H9 (cell line): ENCODE measurements around the gene GAL3ST3. TPM values are rescaled to one million over a fixed set of nuclear protein-coding genes. Genes with fewer than 3 reads are reported as not detected.

Experiments
- DNase-seq: peaks from one replicate; pipeline ENCODE4 v3.0.0-alpha.2; 2017
- H2AFZ ChIP-seq: one replicate; pipeline ENCODE4 v1.6.1; 2013; ENCODE audit warnings: mild to moderate bottlenecking, low read length, control low read depth, moderate library complexity
- H2AK5ac ChIP-seq: 2 replicates; pipeline ENCODE4 v1.6.1; 2013; ENCODE audit warnings: low read length, control low read depth, mixed read lengths; ENCODE audit not compliant: insufficient read length
- H2BK120ac ChIP-seq: one replicate; pipeline ENCODE4 v1.6.1; 2013; ENCODE audit warnings: low read depth, mild to moderate bottlenecking, low read length, control low read depth, inconsistent platforms; ENCODE audit not compliant: poor library complexity, severe bottlenecking
- H2BK12ac ChIP-seq: 2 replicates; pipeline ENCODE4 v1.6.1; 2013; ENCODE audit warnings: low read length, control low read depth, mixed read lengths, low read depth; ENCODE audit not compliant: insufficient read length
- H2BK15ac ChIP-seq: 2 replicates; pipeline ENCODE4 v1.6.1; 2013; ENCODE audit warnings: low read depth, low read length, control low read depth
- H2BK20ac ChIP-seq: one replicate; pipeline ENCODE4 v1.6.1; 2013; ENCODE audit warnings: low read depth, mild to moderate bottlenecking, low read length, control low read depth, inconsistent platforms; ENCODE audit not compliant: poor library complexity, severe bottlenecking
- H2BK5ac ChIP-seq: 2 replicates; pipeline ENCODE4 v1.6.1; 2013; ENCODE audit warnings: low read length, control low read depth, mixed read lengths; ENCODE audit not compliant: insufficient read length
- H3K14ac ChIP-seq: 2 replicates; pipeline ENCODE4 v1.6.1; 2013; ENCODE audit warnings: low read length, control low read depth; ENCODE audit not compliant: insufficient read depth
- H3K18ac ChIP-seq: 2 replicates; pipeline ENCODE4 v1.6.1; 2013; ENCODE audit warnings: low read depth, mild to moderate bottlenecking, mixed read lengths, low read length, control low read depth; ENCODE audit not compliant: insufficient read length
- H3K23ac ChIP-seq: 2 replicates; pipeline ENCODE4 v1.6.1; 2013; ENCODE audit warnings: low read length, control low read depth, mixed read lengths, low read depth; ENCODE audit not compliant: insufficient read length
- H3K23me2 ChIP-seq: 2 replicates; pipeline ENCODE4 v1.6.1; 2013; ENCODE audit warnings: low read depth, mild to moderate bottlenecking, mixed read lengths, low read length, control low read depth; ENCODE audit not compliant: insufficient read length, poor library complexity, severe bottlenecking
- H3K27ac ChIP-seq: 2 replicates; pipeline ENCODE4 v1.5.1; 2013; ENCODE audit warnings: low read length, control low read depth, mixed read lengths, low read depth; ENCODE audit not compliant: insufficient read length
- H3K27me3 ChIP-seq: 2 replicates; pipeline ENCODE4 v1.6.1; 2013; ENCODE audit warnings: low read length, control low read depth, inconsistent platforms; ENCODE audit not compliant: insufficient read depth
- H3K4ac ChIP-seq: 2 replicates; pipeline ENCODE4 v1.6.1; 2013; ENCODE audit warnings: low read depth, mild to moderate bottlenecking, control low read depth, inconsistent platforms, low read length, moderate library complexity
- H3K4me1 ChIP-seq: 2 replicates; pipeline ENCODE4 v1.6.1; 2013; ENCODE audit warnings: low read length, control low read depth, inconsistent platforms; ENCODE audit not compliant: insufficient read depth
- H3K4me2 ChIP-seq: 2 replicates; pipeline ENCODE4 v1.6.1; 2013; ENCODE audit warnings: low read length, control low read depth, mixed read lengths; ENCODE audit not compliant: insufficient read length, insufficient read depth
- H3K56ac ChIP-seq: 2 replicates; pipeline ENCODE4 v1.6.1; 2013; ENCODE audit warnings: low read depth, mild to moderate bottlenecking, mixed read lengths, low read length, control low read depth; ENCODE audit not compliant: insufficient read length
- H3K79me1 ChIP-seq: 2 replicates; pipeline ENCODE4 v1.6.1; 2013; ENCODE audit warnings: low read depth, mild to moderate bottlenecking, moderate library complexity, low read length, control low read depth, inconsistent platforms; ENCODE audit not compliant: insufficient read depth, poor library complexity, severe bottlenecking
- H3K79me2 ChIP-seq: 2 replicates; pipeline ENCODE4 v1.6.1; 2013; ENCODE audit warnings: low read length, control low read depth, inconsistent platforms; ENCODE audit not compliant: insufficient read depth
- H3K9ac ChIP-seq: 2 replicates; pipeline ENCODE4 v1.6.1; 2013; ENCODE audit warnings: low read length, control low read depth, mixed read lengths; ENCODE audit not compliant: insufficient read length; ENCODE audit errors: extremely low read depth
- H3K9me3 ChIP-seq: one replicate; pipeline ENCODE4 v1.6.1; 2013; ENCODE audit warnings: low read depth, low read length, inconsistent platforms; ENCODE audit not compliant: control insufficient read depth
- H3T11ph ChIP-seq: one replicate; pipeline ENCODE4 v1.6.1; 2013; ENCODE audit warnings: mild to moderate bottlenecking, low read length, control low read depth, inconsistent platforms
- H4K20me1 ChIP-seq: one replicate; pipeline ENCODE4 v1.6.1; 2013; ENCODE audit not compliant: control insufficient read depth, insufficient read length, insufficient read depth
- H4K5ac ChIP-seq: 2 replicates; pipeline ENCODE4 v1.6.1; 2013; ENCODE audit warnings: low read depth, mild to moderate bottlenecking, mixed read lengths, low read length, control low read depth; ENCODE audit not compliant: insufficient read length
- H4K8ac ChIP-seq: replicated peaks from 2 replicates; pipeline ENCODE4 v1.6.1; 2013; ENCODE audit warnings: low read length, control low read depth, mixed read lengths, low read depth; ENCODE audit not compliant: insufficient read length
- H4K91ac ChIP-seq: 2 replicates; pipeline ENCODE4 v1.6.1; 2013; ENCODE audit warnings: low read depth, mild to moderate bottlenecking, moderate library complexity, mixed read lengths, low read length, control low read depth; ENCODE audit not compliant: insufficient read length
- H3K27ac Mint-ChIP-seq, 3 experiments: 2 replicates in 2 of 3; 3 replicates in 1 of 3; pipeline ENCODE4 v1.8.0; 2020 to 2021; ENCODE audit warnings: mixed read lengths in 3 of 3, mild to moderate bottlenecking in 1 of 3, moderate library complexity in 1 of 3
- H3K27me3 Mint-ChIP-seq: 2 replicates; pipeline ENCODE4 v1.8.0; 2021; ENCODE audit warnings: low read depth, mild to moderate bottlenecking, moderate library complexity, mixed read lengths
- H3K36me3 Mint-ChIP-seq, 3 experiments: 2 replicates in 2 of 3; 3 replicates in 1 of 3; pipeline ENCODE4 v1.8.0; 2020 to 2021; ENCODE audit warnings: low read depth in 3 of 3, mixed read lengths in 3 of 3; ENCODE audit not compliant: insufficient read depth in 1 of 3
- H3K4me1 Mint-ChIP-seq, 2 experiments: 2 replicates each; pipeline ENCODE4 v1.8.0; 2020; ENCODE audit warnings: mixed read lengths in 2 of 2
- H3K4me3 Mint-ChIP-seq, 2 experiments: 2 replicates in 1 of 2; 3 replicates in 1 of 2; pipeline ENCODE4 v1.8.0; 2020 to 2021; ENCODE audit warnings: mild to moderate bottlenecking in 2 of 2, mixed read lengths in 2 of 2, moderate library complexity in 1 of 2
- H3K9me3 Mint-ChIP-seq, 2 experiments: 2 replicates in 1 of 2; 3 replicates in 1 of 2; pipeline ENCODE4 v1.8.0; 2020; ENCODE audit warnings: mild to moderate bottlenecking in 2 of 2, mixed read lengths in 2 of 2, moderate library complexity in 1 of 2
- CTCF ChIP-seq: fragments of 200-600 bp; sonication (generic); conservative IDR thresholded peaks from 3 replicates; pipeline ENCODE4 v1.8.0; 2021; ENCODE audit warnings: antibody characterized with exemption, mild to moderate bottlenecking
- WGBS: extraction: QIAGEN DNeasy Blood & Tissue Kit; methylation state at CpG from one replicate; pipeline ENCODE4 v1.1.7; 2013; ENCODE audit warnings: missing lambda C conversion rate, low lambda C conversion rate, mixed read lengths; ENCODE audit not compliant: insufficient read length; ENCODE audit errors: extremely low coverage; 5-methylcytosine and 5-hydroxymethylcytosine counted together
- total RNA-seq: library from RNA; stranded (reverse); gene quantifications from 2 replicates; pipeline ENCODE4 v1.2.1, GENCODE V29; 2021

GAL3ST3 gene
- total RNA-seq, 1 experiment from 2014 or later, result 17.2 TPM

GRCh38 chr11:66050581-66051231 is 1.7 kb upstream of the GAL3ST3 start:
- no peak overlapping the region for H4K5ac ChIP-seq
- no peak overlapping the region for H2BK20ac ChIP-seq
- H3K9ac ChIP-seq, result peak overlapping the region; percentile 40
- H4K91ac ChIP-seq, result no peak overlapping the region
- H3K23ac ChIP-seq, result no peak overlapping the region
- H2AFZ ChIP-seq, result no peak overlapping the region
- H3K9me3 ChIP-seq, result no peaks in the 10 kb centered on the region
- H3K4me1 Mint-ChIP-seq, result peaks cover 28 to 41% of the 10 kb centered on the region in 2 experiments
- H3K36me3 Mint-ChIP-seq, result peaks cover 19 to 29% (median 29%) of the 10 kb centered on the region in 3 experiments
- no peak overlapping the region for H3K27ac ChIP-seq
- no peaks in the 10 kb centered on the region for H3K27me3 ChIP-seq
- no peak; the same call in 2 of the 3 replicates for TF ChIP-seq CTCF
- DNase-seq, result no peak
- H2AK5ac ChIP-seq, result no peak overlapping the region
- H3K56ac ChIP-seq, result no peak overlapping the region
- H2BK120ac ChIP-seq, result no peak overlapping the region
- peaks cover 3% of the 10 kb centered on the region for H4K20me1 ChIP-seq
- H3K4me3 Mint-ChIP-seq, result peak overlapping the region; percentile 95 to 99
- peak overlapping the region; percentile 42 to 97 (median 93) for H3K27ac Mint-ChIP-seq
- no peak overlapping the region for H2BK5ac ChIP-seq
- no peak overlapping the region for H2BK12ac ChIP-seq
- H3K23me2 ChIP-seq, result peaks cover 15% of the 10 kb centered on the region
- H3K4me1 ChIP-seq, result peaks cover 6% of the 10 kb centered on the region; the same call in 1 of the 2 replicates
- H3K4ac ChIP-seq, result no peak overlapping the region
- H3K18ac ChIP-seq, result no peak overlapping the region
- H3K14ac ChIP-seq, result no peak overlapping the region; the same call in 1 of the 2 replicates
- no peaks in the 10 kb centered on the region; the same call in 1 of the 2 replicates for H3K27me3 Mint-ChIP-seq
- H2BK15ac ChIP-seq, result no peak overlapping the region
- H3K4me2 ChIP-seq, result peak overlapping the region; percentile 44
- no peaks in the 10 kb centered on the region for H3K9me3 Mint-ChIP-seq
- no CpG with 5 or more reads among the region's 5 CpGs for WGBS
- H4K8ac ChIP-seq, result no peak overlapping the region
- H3T11ph ChIP-seq, result no peak overlapping the region
- peaks cover 9% of the 10 kb centered on the region for H3K79me1 ChIP-seq
- H3K79me2 ChIP-seq, result peaks cover 12% of the 10 kb centered on the region; the same call in 1 of the 2 replicates
